Measurements from ENCODE around the gene MADD. TPM values are rescaled to one million over a fixed set of nuclear protein-coding genes. Genes with fewer than 3 reads are reported as not detected.
"Not testable (repeated sequence)": the region's sequence is repeated elsewhere in the genome, so short reads cannot be mapped to it uniquely, and the experiment has no call there.

MADD gene
- polyA plus RNA-seq, 3 donors = 36.5 to 37.9 (median 37.8) TPM

- DNase-seq (ENCODE audit: low read depth in 3 of 3, low spot score in 2 of 3) = no peak
Observed at GRCh38 chr11:47272706-47273105, 2.8 kb downstream of the MADD start.

- DNase-seq (ENCODE audit: low read depth in 3 of 3, low spot score in 2 of 3) = no peak
Observed at GRCh38 chr11:47274495-47275235, 4.7 kb downstream of the MADD start.

GRCh38 chr11:47276923-47277322 lies 7.0 kb downstream of the MADD start:
- DNase-seq (ENCODE audit: low read depth in 3 of 3, low spot score in 2 of 3) = no peak

GRCh38 chr11:47278058-47278457 lies 8.1 kb downstream of the MADD start:
- DNase-seq (ENCODE audit: low read depth in 3 of 3, low spot score in 2 of 3) = no peak

GRCh38 chr11:47278769-47279168 lies 8.8 kb downstream of the MADD start:
- no peak for DNase-seq (ENCODE audit: low read depth in 3 of 3, low spot score in 2 of 3)

- no peak for DNase-seq (ENCODE audit: low read depth in 3 of 3, low spot score in 2 of 3)
Observed at GRCh38 chr11:47280099-47280498, 10.2 kb downstream of the MADD start.

GRCh38 chr11:47280860-47281259 lies 10.9 kb downstream of the MADD start:
- no peak for DNase-seq (ENCODE audit: low read depth in 3 of 3, low spot score in 2 of 3)

GRCh38 chr11:47282462-47282861 lies 12.5 kb downstream of the MADD start:
- no peak for DNase-seq (ENCODE audit: low read depth in 3 of 3, low spot score in 2 of 3)

GRCh38 chr11:47284151-47284550 lies 14.2 kb downstream of the MADD start:
- DNase-seq (ENCODE audit: low read depth in 3 of 3, low spot score in 2 of 3) = no peak

GRCh38 chr11:47285969-47286770 lies 16.2 kb downstream of the MADD start:
- DNase-seq (ENCODE audit: low read depth in 3 of 3, low spot score in 2 of 3) = no peak

GRCh38 chr11:47288066-47288465 lies 18.1 kb downstream of the MADD start:
- no peak for DNase-seq (ENCODE audit: low read depth in 3 of 3, low spot score in 2 of 3)

- no peak for DNase-seq (ENCODE audit: low read depth in 3 of 3, low spot score in 2 of 3)
Observed at GRCh38 chr11:47289856-47290255, 19.9 kb downstream of the MADD start.

- no peak for DNase-seq (ENCODE audit: low read depth in 3 of 3, low spot score in 2 of 3)
Observed at GRCh38 chr11:47295385-47295784, 25.5 kb downstream of the MADD start.

- DNase-seq (ENCODE audit: low read depth in 3 of 3, low spot score in 2 of 3) = no peak
Observed at GRCh38 chr11:47296045-47296444, 26.1 kb downstream of the MADD start.

GRCh38 chr11:47299078-47299477 lies 29.1 kb downstream of the MADD start:
- no peak for DNase-seq (ENCODE audit: low read depth in 3 of 3, low spot score in 2 of 3)

- no peak for DNase-seq (ENCODE audit: low read depth in 3 of 3, low spot score in 2 of 3)
Observed at GRCh38 chr11:47302853-47303252, 32.9 kb downstream of the MADD start.

- DNase-seq (ENCODE audit: low read depth in 3 of 3, low spot score in 2 of 3) = no peak
Observed at GRCh38 chr11:47305734-47306483, 36.0 kb downstream of the MADD start.

- DNase-seq (ENCODE audit: low read depth in 3 of 3, low spot score in 2 of 3) = no peak
Observed at GRCh38 chr11:47306484-47306844, 36.5 kb downstream of the MADD start.

GRCh38 chr11:47308050-47308823 lies 38.3 kb downstream of the MADD start:
- no peak for DNase-seq (ENCODE audit: low read depth in 3 of 3, low spot score in 2 of 3)

- DNase-seq (ENCODE audit: low read depth in 3 of 3, low spot score in 2 of 3) = no peak
Observed at GRCh38 chr11:47314992-47315391, 45.1 kb downstream of the MADD start.

- DNase-seq (ENCODE audit: low read depth in 3 of 3, low spot score in 2 of 3) = not testable (repeated sequence)
Observed at GRCh38 chr11:47316501-47316900, 46.6 kb downstream of the MADD start.

Measured in right renal cortex interstitium (tissue), 3 donors.